H1 (cell line): ENCODE data around the gene PFKM. TPM values are rescaled to one million over a fixed set of nuclear protein-coding genes. Genes with fewer than 3 reads are reported as not detected.

Experiments used
- CTCF ChIA-PET: fragments of 300-600 bp; sonication (Branson Sonifier 250); formaldehyde crosslinking; loops from one replicate; lab custom pipeline; 2021; ENCODE audit not compliant: partially characterized antibody; lab: Charles Lee
- POLR2A ChIA-PET: fragments of 300-600 bp; sonication (Branson Sonifier 250); formaldehyde crosslinking; loops from one replicate; lab custom pipeline; 2021; ENCODE audit warnings: inconsistent platforms; ENCODE audit not compliant: partially characterized antibody; lab: Charles Lee
- DNase-seq, 2 experiments: peaks; one replicate each; pipeline versions ENCODE4 v3.0.0 to v3.0.0-alpha.2; 2010 to 2022; ENCODE audit warnings: low spot score in 2 of 2, low read depth in 1 of 2, mixed read lengths in 1 of 2
- FAIRE-seq: peaks from 2 replicates; lab custom pipeline; 2011; peaks lifted over from hg19 to GRCh38; lab: Jason Lieb, UNC
- H2AFZ ChIP-seq: 2 replicates; pipeline ENCODE4 v1.8.1; 2012; ENCODE audit warnings: low read length, inconsistent platforms
- H2AK5ac ChIP-seq: 2 replicates; pipeline ENCODE4 v1.6.1; 2013; ENCODE audit warnings: low read depth, low read length
- H2BK120ac ChIP-seq: replicated peaks from 2 replicates; pipeline ENCODE3; 2013; ENCODE audit warnings: low read depth, low read length, inconsistent platforms
- H2BK12ac ChIP-seq: 2 replicates; pipeline ENCODE4 v1.6.1; 2013; ENCODE audit warnings: low read depth, low read length
- H2BK15ac ChIP-seq: 2 replicates; pipeline ENCODE4 v1.6.1; 2013; ENCODE audit warnings: low read length
- H2BK20ac ChIP-seq: 2 replicates; pipeline ENCODE4 v1.6.1; 2013; ENCODE audit warnings: low read length
- H2BK5ac ChIP-seq: 2 replicates; pipeline ENCODE4 v1.6.1; 2013; ENCODE audit warnings: low read depth, low read length
- H3K14ac ChIP-seq: 2 replicates; pipeline ENCODE4 v1.6.1; 2013; ENCODE audit warnings: inconsistent platforms; ENCODE audit not compliant: insufficient read length
- H3K18ac ChIP-seq: 2 replicates; pipeline ENCODE4 v1.6.1; 2013; ENCODE audit warnings: low read length; ENCODE audit errors: extremely low read depth
- H3K23ac ChIP-seq: 2 replicates; pipeline ENCODE4 v1.6.1; 2013; ENCODE audit warnings: inconsistent platforms; ENCODE audit not compliant: insufficient read length
- H3K23me2 ChIP-seq: 2 replicates; pipeline ENCODE4 v1.6.1; 2013; ENCODE audit warnings: low read depth, low read length
- H3K27ac ChIP-seq: 2 replicates; pipeline ENCODE4 v1.6.1; 2011; ENCODE audit warnings: low read depth, low read length, inconsistent platforms
- H3K27me3 ChIP-seq, 4 experiments: replicated peaks in 1 of 4; 1 replicate in 1 of 4; 2 replicates in 3 of 4; pipeline versions ENCODE4 v1.6.1 to v1.8.1; 2011 to 2013; ENCODE audit warnings: low read length in 3 of 4, mild to moderate bottlenecking in 3 of 4, inconsistent platforms in 2 of 4, mixed read lengths in 2 of 4, moderate library complexity in 1 of 4; ENCODE audit not compliant: control insufficient read depth in 3 of 4, insufficient read depth in 3 of 4; ENCODE audit errors: extremely low read depth in 1 of 4
- H3K36me3 ChIP-seq, 4 experiments: 2 replicates each; pipeline versions ENCODE4 v1.6.1 to v1.8.1; 2011 to 2013; ENCODE audit warnings: mild to moderate bottlenecking in 4 of 4, low read length in 3 of 4, moderate library complexity in 2 of 4, control low read depth in 1 of 4, inconsistent platforms in 1 of 4; ENCODE audit not compliant: insufficient read depth in 4 of 4, control insufficient read depth in 2 of 4
- H3K4ac ChIP-seq: replicated peaks from 2 replicates; pipeline ENCODE3; 2013; ENCODE audit warnings: low read length, low read depth, mixed read lengths, inconsistent platforms; ENCODE audit not compliant: insufficient read length
- H3K4me1 ChIP-seq, 4 experiments: replicated peaks in 1 of 4; 1 replicate in 1 of 4; 2 replicates in 3 of 4; pipeline versions ENCODE4 v1.6.1 to v1.8.1; 2011 to 2013; ENCODE audit warnings: low read length in 3 of 4, inconsistent platforms in 2 of 4, mixed read lengths in 1 of 4; ENCODE audit not compliant: insufficient read depth in 4 of 4, control insufficient read depth in 3 of 4
- H3K4me2 ChIP-seq, 2 experiments: 2 replicates each; pipeline versions ENCODE4 v1.6.1 to v1.8.1; 2011 to 2013; ENCODE audit warnings: low read depth in 2 of 2, low read length in 2 of 2, control low read depth in 1 of 2, inconsistent platforms in 1 of 2, mild to moderate bottlenecking in 1 of 2; ENCODE audit not compliant: insufficient read depth in 1 of 2
- H3K4me3 ChIP-seq, 4 experiments: fragments of 200-600, 300-600 bp in 1 of 4; sonication (generic), shearing (Covaris generic), sonication (Bioruptor Twin) in 1 of 4; 2 replicates each; pipeline versions ENCODE4 v1.5.1 to v1.8.1; 2011 to 2016; ENCODE audit warnings: low read length in 4 of 4, low read depth in 3 of 4, control low read depth in 2 of 4, inconsistent platforms in 2 of 4, mild to moderate bottlenecking in 2 of 4, mixed read lengths in 1 of 4, moderate library complexity in 1 of 4; ENCODE audit not compliant: insufficient read depth in 2 of 4; ENCODE audit errors: extremely low read depth in 1 of 4
- H3K56ac ChIP-seq: replicated peaks from 2 replicates; pipeline ENCODE3; 2013; ENCODE audit warnings: low read depth, mild to moderate bottlenecking, mixed read lengths, low read length, inconsistent platforms; ENCODE audit not compliant: insufficient read length
- H3K79me1 ChIP-seq: 2 replicates; pipeline ENCODE4 v1.6.1; 2013; ENCODE audit warnings: low read depth, low read length, control low read depth
- H3K79me2 ChIP-seq, 2 experiments: 2 replicates each; pipeline versions ENCODE4 v1.6.1 to v1.8.1; 2012 to 2013; ENCODE audit warnings: low read length in 2 of 2, mild to moderate bottlenecking in 2 of 2, inconsistent platforms in 1 of 2; ENCODE audit not compliant: insufficient read depth in 2 of 2, control insufficient read depth in 1 of 2
- H3K9ac ChIP-seq, 4 experiments: replicated peaks in 1 of 4; 1 replicate in 1 of 4; 2 replicates in 3 of 4; pipeline versions ENCODE4 v1.6.1 to v1.8.1; 2011 to 2013; ENCODE audit warnings: low read depth in 3 of 4, low read length in 3 of 4, control low read depth in 2 of 4, mild to moderate bottlenecking in 2 of 4, moderate library complexity in 2 of 4, inconsistent platforms in 1 of 4; ENCODE audit errors: extremely low read depth in 1 of 4
- H3K9me3 ChIP-seq, 2 experiments: 2 replicates each; pipeline versions ENCODE4 v1.6.1 to v1.8.1; 2012 to 2013; ENCODE audit warnings: mild to moderate bottlenecking in 2 of 2, moderate library complexity in 2 of 2, control low read depth in 1 of 2, inconsistent platforms in 1 of 2, low read depth in 1 of 2, low read length in 1 of 2, mixed read lengths in 1 of 2; ENCODE audit not compliant: insufficient read depth in 2 of 2
- H4K20me1 ChIP-seq, 2 experiments: replicated peaks in 1 of 2; 2 replicates each; pipeline versions ENCODE3 to v1.8.1; 2011 to 2013; ENCODE audit warnings: inconsistent platforms in 2 of 2, low read length in 2 of 2, mild to moderate bottlenecking in 1 of 2; ENCODE audit not compliant: insufficient read depth in 2 of 2, control insufficient read depth in 1 of 2
- H4K5ac ChIP-seq: 2 replicates; pipeline ENCODE4 v1.6.1; 2013; ENCODE audit warnings: low read length, low read depth, mixed read lengths, inconsistent platforms; ENCODE audit not compliant: insufficient read length
- H4K8ac ChIP-seq: 2 replicates; pipeline ENCODE4 v1.8.0; 2013; ENCODE audit warnings: mild to moderate bottlenecking, moderate library complexity, low read length, inconsistent platforms; ENCODE audit not compliant: insufficient read depth; ENCODE audit errors: extremely low read depth
- H4K91ac ChIP-seq: replicated peaks from 2 replicates; pipeline ENCODE3; 2013; ENCODE audit warnings: low read length, mixed read lengths, inconsistent platforms; ENCODE audit not compliant: insufficient read length
- E2F6 ChIP-seq: IDR thresholded peaks from 2 replicates; pipeline ENCODE4 v1.6.1; 2012; ENCODE audit warnings: inconsistent platforms
- EGR1 ChIP-seq: IDR thresholded peaks from 2 replicates; pipeline ENCODE4 v1.6.1; 2011; ENCODE audit warnings: low read depth, low read length, borderline replicate concordance
- JUN ChIP-seq: IDR thresholded peaks from 2 replicates; pipeline ENCODE4 v1.6.1; 2011; ENCODE audit warnings: low read depth, mild to moderate bottlenecking, improper control_type of control experiment, low read length
- MAFK ChIP-seq: IDR thresholded peaks from 2 replicates; pipeline ENCODE4 v1.6.1; 2012; ENCODE audit warnings: low read depth, mild to moderate bottlenecking, improper control_type of control experiment, low read length
- POLR2AphosphoS5 ChIP-seq: IDR thresholded peaks from 2 replicates; pipeline ENCODE4 v1.6.1; 2011; ENCODE audit warnings: low read depth, low read length
- RAD21 ChIP-seq, 2 experiments: IDR thresholded peaks in 1 of 2; conservative IDR thresholded peaks in 1 of 2; 2 replicates each; pipeline ENCODE4 v1.6.1; 2011; ENCODE audit warnings: low read depth in 2 of 2, low read length in 2 of 2, improper control_type of control experiment in 1 of 2, inconsistent platforms in 1 of 2, mild to moderate bottlenecking in 1 of 2, moderate library complexity in 1 of 2
- SIN3A ChIP-seq, 2 experiments: IDR thresholded peaks in 1 of 2; conservative IDR thresholded peaks in 1 of 2; 2 replicates each; pipeline ENCODE4 v1.6.1; 2011 to 2012; ENCODE audit warnings: low read length in 2 of 2, improper control_type of control experiment in 1 of 2, low read depth in 1 of 2, mild to moderate bottlenecking in 1 of 2
- SP4 ChIP-seq: IDR thresholded peaks from 2 replicates; pipeline ENCODE4 v1.6.1; 2012; ENCODE audit warnings: low read length, inconsistent platforms
- TAF1 ChIP-seq: IDR thresholded peaks from 2 replicates; pipeline ENCODE4 v1.6.1; 2011; ENCODE audit warnings: mild to moderate bottlenecking, low read depth, low read length
- TEAD4 ChIP-seq: IDR thresholded peaks from 2 replicates; pipeline ENCODE4 v1.6.1; 2012; ENCODE audit warnings: low read depth, low read length, inconsistent platforms, mixed read lengths
- WGBS, 2 experiments: shearing (Covaris generic) in 1 of 2; methylation state at CpG; one replicate each; pipeline versions ENCODE4 v1.1.6 to v1.1.7; 2013 to 2015; ENCODE audit warnings: low lambda C conversion rate in 2 of 2, mixed read lengths in 2 of 2, inconsistent platforms in 1 of 2, low coverage in 1 of 2, missing lambda C conversion rate in 1 of 2; ENCODE audit not compliant: insufficient replicate concordance in 2 of 2, insufficient coverage in 1 of 2, insufficient read length in 1 of 2; ENCODE audit errors: extremely low coverage in 1 of 2, missing lambda C conversion rate in 1 of 2; 5-methylcytosine and 5-hydroxymethylcytosine counted together
- polyA plus RNA-seq, 7 experiments: library from polyadenylated mRNA; depleted of rRNA in 3 of 7; stranded (reverse) in 5 of 7; unstranded in 2 of 7; fragments of >200 nt in 5 of 7; fragments of 200-250 nt in 2 of 7; gene quantifications; 1 replicate in 5 of 7; 2 replicates in 1 of 7; 4 replicates in 1 of 7; pipeline versions ENCODE4 v1.2.1 to v1.2.3, GENCODE V29; 2011 to 2013; ENCODE audit warnings: missing spikeins in 2 of 7, mixed read lengths in 2 of 7
- total RNA-seq: library from RNA; stranded (reverse); fragmentation: NEBNext Ultra II Directional; extraction: Animal tissue kit (Norgen Biotek cat#: 25700); gene quantifications from 2 replicates; pipeline ENCODE4 v1.2.1, GENCODE V29; 2021

The PFKM gene
- total and polyA plus RNA-seq, 2 of the 8 experiments (the other 6 are each of a cell fraction or from before 2014, with no cell fraction given) = 62.6 to 106 TPM

GRCh38 chr12:48187916-48188695 is 68.9 kb downstream of the PFKM start:
- 81% methylated on average over 10 of the region's 10 CpGs; no CpG with 5 or more reads in 1 of the 2 experiments for WGBS, 2 experiments
- Histone ChIP-seq H3K27ac (no peak overlapping the region), H3K9ac (no peak overlapping the region), H2BK120ac (no peak overlapping the region), H3K18ac (no peak overlapping the region), H2AFZ (no peak overlapping the region), H3K36me3 (no peaks in the 10 kb centered on the region), H2BK15ac (no peak overlapping the region; the same call in 1 of the 2 replicates), H4K91ac (no peak overlapping the region), H3K23me2 (peaks cover 11% of the 10 kb centered on the region; the same call in 1 of the 2 replicates), H3K79me1 (no peaks in the 10 kb centered on the region), H3K14ac (no peak overlapping the region), H3K4ac (no peak overlapping the region), H3K56ac (no peak overlapping the region), H3K79me2 (no peaks in the 10 kb centered on the region), H2BK20ac (no peak overlapping the region), H2BK5ac (no peak overlapping the region), H2AK5ac (no peak overlapping the region), H3K4me2 (no peak overlapping the region), H4K20me1 (no peaks in the 10 kb centered on the region), H2BK12ac (no peak overlapping the region; the same call in 1 of the 2 replicates), H4K5ac (no peak overlapping the region), H3K4me1 (peaks cover 2 to 14% (median 8%) of the 10 kb centered on the region in 4 experiments; a peak in 6 of 7 replicates), H3K9me3 (no peaks in the 10 kb centered on the region; a peak in 1 of 4 replicates), H3K4me3 (no peak overlapping the region), H3K23ac (no peak overlapping the region), H4K8ac (no peak overlapping the region), H3K27me3 (peaks cover 8 to 30% (median 21%) of the 10 kb centered on the region in 4 experiments)
- FAIRE-seq (no peak), DNase-seq (no peak)
- ChIA-PET CTCF (interaction anchor here (0.6 to 6.5 kb wide), 14 partner anchors 8 to 372 kb away, joined by 3 to 63 read pairs (median 4); no protein-coding TSS in a partner anchor), POLR2A (interaction anchor here (2.5 to 2.8 kb wide), 2 partner anchors 10 to 12 kb away, joined by 7 to 10 read pairs; no protein-coding TSS in a partner anchor)
- TF ChIP-seq TEAD4 (no peak), RAD21 (IDR thresholded peaks at IDR 0.05 in 1 of 2, conservative IDR thresholded peaks at IDR 0.05 in 1 of 2; ENCODE audit: low read depth in 2 of 2, low read length in 2 of 2) (no peak), MAFK (no peak), E2F6 (no peak), SIN3A (conservative IDR thresholded peaks at IDR 0.05 in 1 of 2, IDR thresholded peaks at IDR 0.05 in 1 of 2; ENCODE audit: low read depth in 1 of 2, low read length in 2 of 2) (no peak), POLR2AphosphoS5 (no peak), SP4 (no peak), JUN (no peak), EGR1 (no peak), TAF1 (no peak)
